GM18868 (cell line): Measurements from ENCODE around the gene NPIPB2.
"Not testable (repeated sequence)": the region's sequence is repeated elsewhere in the genome, so short reads cannot be mapped to it uniquely, and the experiment has no call there.

Experiments used
- ATAC-seq: cut with Tn5 transposase; IDR thresholded peaks from one replicate; pipeline ENCODE4 v1.9.1; 2021; ENCODE audit warnings: mild to moderate bottlenecking, moderate library complexity; ENCODE audit not compliant: unreplicated experiment

NPIPB2 gene

GRCh38 chr16:11962457-11962856 lies 20.6 kb upstream of the NPIPB2 start:
- ATAC-seq = not testable (repeated sequence)

GRCh38 chr16:11957591-11958395 lies 15.9 kb upstream of the NPIPB2 start:
- no peak for ATAC-seq

- ATAC-seq = no peak
Measured at GRCh38 chr16:11956558-11956957, 14.7 kb upstream of the NPIPB2 start.

DNA sequence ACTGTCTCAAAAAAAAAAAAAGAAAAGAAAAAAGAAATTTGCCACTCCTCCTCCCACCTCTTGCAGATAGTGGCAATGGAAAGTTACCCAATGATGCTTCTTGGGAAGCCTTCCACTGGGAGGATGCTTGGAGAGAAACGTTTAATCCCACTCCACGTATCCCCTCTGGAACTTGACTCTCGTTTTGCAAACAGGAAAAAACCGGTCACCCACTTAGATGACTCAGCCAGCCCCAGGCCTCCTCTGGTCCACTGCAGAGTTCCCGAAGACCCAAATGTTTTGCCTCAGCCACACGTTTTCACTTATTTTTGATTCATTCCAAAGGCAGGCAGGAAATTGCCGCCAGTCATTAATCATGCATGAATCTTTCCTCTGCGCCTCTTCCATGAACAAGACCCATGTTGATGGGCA lies 13.9 kb upstream of the NPIPB2 start:
- ATAC-seq = no peak

DNA sequence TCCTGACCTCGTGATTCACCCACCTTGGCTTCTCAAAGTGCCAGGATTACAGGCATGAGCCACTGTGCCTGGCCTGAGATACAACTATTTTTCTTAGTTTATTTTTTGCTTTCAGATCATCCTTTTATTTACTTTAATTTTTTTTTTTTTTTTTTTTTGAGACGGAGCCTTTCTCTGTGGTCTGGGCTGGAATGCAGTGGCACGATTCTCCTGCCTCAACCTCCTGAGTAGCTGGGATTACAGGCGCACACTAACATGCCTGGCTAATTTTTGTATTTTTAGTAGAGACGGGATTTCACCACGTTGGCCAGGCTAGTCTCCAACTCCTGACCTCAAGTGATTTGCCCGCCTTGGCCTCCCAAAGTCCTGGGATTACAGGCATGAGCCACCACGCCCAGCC lies 11.7 kb upstream of the NPIPB2 start:
- ATAC-seq = not testable (repeated sequence)

DNA sequence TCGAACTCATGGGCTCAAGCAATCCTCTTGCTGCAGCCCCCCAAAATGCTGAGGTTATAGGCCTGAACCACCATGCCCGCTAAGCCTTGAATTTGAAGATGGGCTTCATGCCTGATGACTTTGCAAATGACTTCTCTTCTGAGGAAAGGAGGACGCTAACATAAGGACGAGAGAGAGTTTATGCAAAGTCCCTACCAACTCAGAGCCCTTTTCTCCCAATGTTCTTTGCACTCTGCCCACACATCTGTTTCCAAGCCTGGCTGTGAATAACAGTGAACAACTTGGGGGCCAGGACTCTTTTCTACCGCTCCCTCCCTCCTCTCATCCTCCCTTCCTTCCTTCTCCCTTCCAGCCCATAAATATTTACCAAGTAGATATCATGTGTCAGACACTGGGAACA lies 8.5 kb upstream of the NPIPB2 start:
- no peak for ATAC-seq

DNA sequence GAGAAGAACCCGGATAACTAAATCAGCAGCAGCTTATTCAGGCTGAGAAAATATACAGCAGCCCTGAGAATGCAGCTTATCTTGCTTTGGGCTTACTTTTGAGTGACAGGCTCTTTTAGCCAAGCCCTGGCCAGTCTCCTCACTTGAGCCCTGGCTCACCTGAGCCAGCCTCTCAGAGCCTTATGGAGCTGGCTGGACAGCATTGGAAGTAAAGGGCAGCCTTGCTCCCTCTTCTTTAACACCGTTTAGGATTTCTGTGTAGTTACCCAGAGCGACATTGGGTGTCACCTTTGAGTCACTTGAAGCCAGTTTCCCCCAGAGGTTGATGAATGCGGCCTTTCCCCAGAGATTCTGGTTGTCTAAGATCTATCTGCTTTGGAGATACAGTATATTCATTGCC lies 7.7 kb upstream of the NPIPB2 start:
- ATAC-seq = peak; percentile 55

DNA sequence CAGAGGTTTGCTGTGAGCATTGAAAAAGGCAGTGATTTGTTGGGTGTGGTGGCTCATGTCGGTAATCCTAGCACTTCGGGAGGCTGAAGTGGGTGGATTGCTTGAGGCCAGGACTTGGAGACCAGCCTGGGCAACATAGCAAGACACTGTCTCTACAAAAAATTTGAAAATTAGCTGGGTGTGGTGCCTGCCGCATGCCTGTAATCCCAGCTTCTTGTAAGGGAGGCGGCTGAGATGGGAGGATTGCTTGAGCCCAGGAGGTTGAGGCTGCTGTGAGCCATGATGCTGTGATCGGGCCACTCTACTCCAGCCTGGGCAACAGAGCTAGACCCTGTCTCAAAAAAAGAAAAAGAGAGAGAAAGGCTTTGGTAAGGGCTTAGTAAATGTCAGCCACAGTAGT lies 7.0 kb upstream of the NPIPB2 start:
- no peak for ATAC-seq

DNA sequence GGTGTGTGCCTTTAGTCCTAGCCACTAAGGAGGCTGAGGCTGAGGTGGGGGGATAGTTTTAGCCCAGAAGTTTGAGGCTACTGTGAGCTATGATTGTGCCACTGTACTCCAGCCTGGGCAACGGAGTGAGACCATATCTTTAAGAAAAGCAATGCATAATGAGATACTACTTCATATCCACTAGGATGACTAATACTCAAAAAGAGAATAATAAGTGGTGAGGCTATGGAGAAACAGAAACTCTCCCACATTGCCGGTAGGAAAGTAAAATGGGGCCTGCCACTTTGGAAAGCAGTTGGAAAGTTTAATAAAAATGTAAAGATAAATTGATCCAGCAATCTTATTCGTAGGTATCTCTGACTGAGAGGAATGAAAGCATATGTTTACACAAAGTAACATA lies 4.6 kb upstream of the NPIPB2 start:
- no peak for ATAC-seq

DNA sequence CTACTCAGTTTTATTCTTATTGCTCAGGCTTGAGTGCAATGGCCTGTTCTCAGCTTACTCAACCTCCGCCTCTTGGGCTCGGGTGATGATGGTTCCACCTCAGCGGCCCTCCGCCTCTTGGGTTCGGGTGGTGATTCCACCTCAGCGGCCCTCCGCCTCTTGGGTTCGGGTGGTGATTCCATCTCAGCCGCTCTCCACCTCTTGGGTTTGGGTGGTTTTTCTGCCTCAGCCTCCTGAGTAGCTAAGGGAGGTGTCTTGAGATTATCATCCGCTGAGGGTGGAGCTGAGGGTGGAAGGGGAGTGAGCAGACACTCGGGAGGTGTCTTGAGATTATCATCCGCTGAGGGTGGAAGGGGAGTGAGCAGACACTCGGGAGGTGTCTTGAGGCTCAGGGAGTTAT lies 14.5 kb downstream of the NPIPB2 start:
- ATAC-seq = not testable (repeated sequence)

DNA sequence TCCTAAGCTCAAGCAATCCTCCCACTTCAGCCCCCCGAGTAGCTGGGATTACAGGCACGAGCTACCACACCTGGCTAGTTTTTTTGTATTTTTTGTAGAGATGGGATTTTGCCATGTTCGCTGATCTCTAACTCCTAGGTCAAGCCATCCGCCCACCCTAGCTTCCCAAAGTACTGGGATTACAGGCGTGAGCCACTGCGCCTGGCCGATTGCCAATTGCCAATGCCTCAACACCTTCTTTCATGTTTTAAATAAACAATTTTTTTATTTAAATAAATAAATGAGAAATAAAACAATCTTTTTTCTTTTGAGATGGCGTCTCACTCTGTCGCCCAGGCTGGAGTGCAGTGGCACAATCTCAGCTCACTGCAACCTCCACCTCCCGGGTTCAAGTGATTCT lies 17.8 kb downstream of the NPIPB2 start:
- ATAC-seq = not testable (repeated sequence)

DNA sequence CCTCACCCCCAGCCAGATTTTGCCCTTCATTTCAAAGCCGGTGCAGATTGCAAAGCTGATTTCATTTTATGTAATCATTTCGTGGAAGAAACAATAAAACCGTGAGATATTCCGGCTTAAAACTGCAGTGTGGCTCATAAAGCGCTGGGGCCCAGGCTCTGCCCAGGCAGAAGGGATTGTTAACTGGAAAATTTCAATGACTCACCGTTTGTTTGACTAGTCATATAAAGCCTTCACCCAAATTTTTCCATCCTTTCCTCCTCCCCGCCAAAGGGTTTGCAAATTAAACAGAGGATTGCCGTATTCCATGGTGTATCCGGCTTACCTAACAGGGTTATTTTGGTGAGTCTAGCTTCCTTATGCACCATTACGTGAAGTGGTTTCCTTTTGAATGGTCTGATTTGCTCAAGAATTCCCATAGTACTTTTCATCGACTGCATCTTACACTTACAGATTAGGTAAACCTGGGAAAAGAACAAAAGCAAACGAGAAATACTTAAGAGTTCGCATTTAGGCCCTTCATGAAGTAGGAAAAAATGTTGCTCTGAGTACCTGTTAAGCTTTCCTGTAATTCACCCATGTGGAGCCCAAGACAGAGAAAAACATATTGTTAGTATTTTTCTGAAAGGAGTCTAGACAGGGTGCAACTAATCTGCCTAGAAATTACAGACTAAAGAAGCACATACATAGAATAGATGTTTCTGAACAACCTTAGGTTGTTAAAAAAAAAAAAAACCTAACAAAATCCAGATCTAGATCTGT lies 25.1 kb downstream of the NPIPB2 start:
- ATAC-seq = no peak

GRCh38 chr16:11915644-11916523 lies 26.0 kb downstream of the NPIPB2 start, which contains the start of gene GSPT1:
Gene GSPT1, minus strand, starts transcription at chr16:11915956. Its CDS starts 236 bp downstream, at chr16:11915720.
- peak; percentile 85 for ATAC-seq

GRCh38 chr16:11915114-11915643 lies 26.7 kb downstream of the NPIPB2 start:
- peak; percentile 19 for ATAC-seq

DNA sequence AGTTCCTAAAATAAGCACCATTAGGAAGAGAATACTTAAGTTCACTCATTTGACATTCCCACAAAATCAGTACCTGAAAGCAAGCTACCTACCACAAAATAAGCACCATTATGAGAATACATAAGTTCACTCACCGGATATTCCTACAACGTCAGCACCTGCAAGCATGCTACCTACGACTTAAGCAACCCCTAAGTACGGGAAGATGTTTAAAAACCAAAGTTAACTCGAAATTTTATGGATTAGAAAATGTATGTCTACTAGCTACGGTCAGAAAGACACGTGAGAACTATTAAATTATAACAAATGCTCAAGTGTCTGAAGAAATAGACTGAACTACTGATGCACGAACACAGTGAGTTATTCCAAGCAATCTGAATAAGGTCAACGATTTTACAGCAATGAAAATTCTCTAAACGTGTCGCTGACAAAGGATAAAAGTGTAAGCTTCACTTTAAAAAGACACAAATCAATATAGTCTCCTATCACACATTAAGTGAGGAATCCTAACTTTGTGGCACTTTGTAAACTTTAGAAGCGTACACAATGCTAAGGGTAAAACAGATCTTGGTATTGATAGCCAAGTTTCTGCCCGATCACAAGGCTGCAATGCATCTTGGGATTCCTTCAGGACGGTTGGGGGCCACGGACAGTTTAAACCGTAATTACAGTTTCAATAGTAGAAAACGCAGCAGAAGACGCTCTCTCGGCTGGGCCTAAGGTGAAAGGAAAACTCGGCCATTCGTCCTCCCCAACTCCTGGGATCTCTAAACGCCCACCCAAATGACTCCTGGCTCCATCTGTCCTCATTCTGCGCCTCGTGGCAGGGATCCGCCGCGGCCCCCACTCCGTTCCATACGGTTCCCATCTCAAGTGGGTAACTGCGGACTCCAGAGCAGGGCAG lies 27.4 kb downstream of the NPIPB2 start:
- no peak for ATAC-seq

DNA sequence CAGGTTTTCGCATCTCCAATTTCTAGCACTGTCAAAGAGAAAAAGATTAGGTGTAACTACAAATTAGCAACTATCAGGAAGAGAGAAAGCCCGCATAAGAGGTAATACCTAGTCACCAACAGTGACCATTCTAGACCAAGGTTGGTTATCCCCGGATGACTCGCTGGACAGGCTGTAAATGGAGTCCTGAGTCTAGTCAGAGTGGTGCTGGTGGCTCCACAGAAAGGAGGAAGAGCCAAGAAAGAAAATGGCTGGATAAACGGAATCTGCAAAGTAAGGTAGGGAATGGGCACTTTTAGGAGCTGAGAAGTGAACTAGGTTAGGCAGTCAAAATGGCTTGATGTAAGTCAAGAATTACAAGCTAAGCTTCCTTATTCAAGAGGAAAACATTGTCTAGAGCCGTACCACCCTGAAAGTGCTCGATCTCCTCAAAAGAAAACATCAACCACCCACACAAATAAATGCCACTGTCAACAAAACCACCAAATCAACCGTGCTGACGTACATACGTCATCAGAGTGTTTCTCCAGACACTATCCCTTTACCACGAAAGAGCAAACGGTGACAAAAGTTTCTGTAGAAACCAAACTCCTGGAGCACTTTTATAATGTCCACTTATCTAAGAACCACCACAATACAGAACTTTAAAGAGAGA lies 28.3 kb downstream of the NPIPB2 start:
- no peak for ATAC-seq

DNA sequence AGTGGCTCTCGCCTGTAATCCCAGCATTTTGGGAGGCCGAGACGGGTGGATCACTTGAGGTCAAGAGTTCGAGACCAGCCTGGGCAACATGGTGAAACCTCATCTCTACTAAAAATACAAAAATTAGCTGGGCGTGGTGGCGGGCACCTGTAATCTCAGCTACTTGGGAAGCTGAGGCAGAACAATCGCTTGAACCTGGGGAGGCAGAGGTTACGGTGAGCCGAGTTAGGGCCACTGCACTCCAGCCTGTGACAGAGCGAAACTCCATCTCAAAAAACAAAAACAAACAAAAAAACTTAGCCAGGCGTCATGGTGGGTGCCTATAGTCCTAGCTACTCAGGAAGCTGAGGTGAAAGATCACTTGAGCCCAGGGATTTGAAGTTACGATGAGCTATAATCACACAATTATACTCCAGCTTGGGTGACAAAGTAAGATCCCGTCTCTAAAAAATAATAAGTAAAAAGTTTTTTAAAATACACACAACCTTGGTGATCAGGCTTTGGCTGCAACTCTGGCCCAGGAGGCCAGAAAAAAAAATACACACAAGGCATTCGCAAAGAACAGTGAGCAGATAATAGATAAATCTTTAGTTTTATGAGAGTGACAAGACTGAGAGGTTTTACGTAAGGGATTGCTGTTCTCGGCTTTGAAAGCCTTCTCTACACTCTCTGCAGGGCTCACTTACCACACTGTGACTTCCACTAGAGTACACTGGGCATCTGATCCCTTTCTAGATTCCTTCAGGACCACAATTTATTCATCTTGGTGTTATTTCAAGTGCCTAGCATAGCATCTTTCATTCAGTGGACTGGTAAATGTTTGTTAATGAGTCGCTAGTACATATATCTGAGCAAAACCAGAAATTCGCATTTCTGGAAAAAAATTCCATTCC lies 31.9 kb downstream of the NPIPB2 start:
- ATAC-seq = no peak
